HPDE6-E6E7 (cell line): ENCODE measurements around the gene CHMP6.

Experiments used
- DNase-seq: peaks from one replicate; pipeline ENCODE4 v3.0.0; 2011; ENCODE audit warnings: missing footprints; ENCODE audit errors: extremely low spot score

The CHMP6 gene

GRCh38 chr17:80970762-80971703 is 20.6 kb upstream of the CHMP6 start:
- no peak for DNase-seq

- no peak for DNase-seq
Measured at GRCh38 chr17:80971704-80972304, 19.8 kb upstream of the CHMP6 start.

GRCh38 chr17:80976701-80977100 is 14.9 kb upstream of the CHMP6 start:
- DNase-seq: no peak

- no peak for DNase-seq
Measured at GRCh38 chr17:80977172-80977571, 14.5 kb upstream of the CHMP6 start.

- DNase-seq: no peak
Measured at GRCh38 chr17:80978499-80979497, 12.8 kb upstream of the CHMP6 start.

GRCh38 chr17:80979547-80980378 is 11.9 kb upstream of the CHMP6 start:
- DNase-seq: no peak

GRCh38 chr17:80980397-80981061 is 11.1 kb upstream of the CHMP6 start:
- no peak for DNase-seq

GRCh38 chr17:80981062-80981902 is 10.4 kb upstream of the CHMP6 start:
- DNase-seq: no peak

- DNase-seq: no peak
Measured at GRCh38 chr17:80981929-80982425, 9.7 kb upstream of the CHMP6 start.

- no peak for DNase-seq
Measured at GRCh38 chr17:80982426-80982974, 9.1 kb upstream of the CHMP6 start.

- no peak for DNase-seq
Measured at GRCh38 chr17:80983545-80983944, 8.1 kb upstream of the CHMP6 start.

GRCh38 chr17:80984749-80985148 is 6.9 kb upstream of the CHMP6 start:
- DNase-seq: no peak

- no peak for DNase-seq
Measured at GRCh38 chr17:80986046-80986445, 5.6 kb upstream of the CHMP6 start.

GRCh38 chr17:80986816-80987475 is 4.7 kb upstream of the CHMP6 start:
- no peak for DNase-seq

GRCh38 chr17:80987941-80988461 is 3.6 kb upstream of the CHMP6 start:
- DNase-seq: no peak

- no peak for DNase-seq
Measured at GRCh38 chr17:80989586-80989913, 2.1 kb upstream of the CHMP6 start.

- DNase-seq: no peak
Measured at GRCh38 chr17:80990921-80991644, 558 bp upstream of the CHMP6 start.
